Inflammatory macrophage treated with lipopolysaccharide for 4 hours (primary cell): ENCODE data around the gene NVL.

Experiments
- DNase-seq: peaks from one replicate; pipeline ENCODE4 v3.0.0-alpha.2; 2020

The NVL gene

DNA sequence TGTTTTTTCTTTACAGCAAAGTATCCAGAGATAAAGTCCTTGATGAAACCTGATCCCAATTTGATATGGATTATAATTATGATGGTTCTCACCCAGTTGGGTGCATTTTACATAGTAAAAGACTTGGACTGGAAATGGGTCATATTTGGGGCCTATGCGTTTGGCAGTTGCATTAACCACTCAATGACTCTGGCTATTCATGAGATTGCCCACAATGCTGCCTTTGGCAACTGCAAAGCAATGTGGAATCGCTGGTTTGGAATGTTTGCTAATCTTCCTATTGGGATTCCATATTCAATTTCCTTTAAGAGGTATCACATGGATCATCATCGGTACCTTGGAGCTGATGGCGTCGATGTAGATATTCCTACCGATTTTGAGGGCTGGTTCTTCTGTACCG lies 140.4 kb downstream of the NVL start:
- no peak for DNase-seq

- DNase-seq: no peak
Observed at GRCh38 chr1:224188286-224188685, 141.7 kb downstream of the NVL start.

- no peak for DNase-seq
Observed at GRCh38 chr1:224185208-224185607, 144.8 kb downstream of the NVL start.

- peak; percentile 57 for DNase-seq
Observed at GRCh38 chr1:224183591-224184312, 146.2 kb downstream of the NVL start.

DNA sequence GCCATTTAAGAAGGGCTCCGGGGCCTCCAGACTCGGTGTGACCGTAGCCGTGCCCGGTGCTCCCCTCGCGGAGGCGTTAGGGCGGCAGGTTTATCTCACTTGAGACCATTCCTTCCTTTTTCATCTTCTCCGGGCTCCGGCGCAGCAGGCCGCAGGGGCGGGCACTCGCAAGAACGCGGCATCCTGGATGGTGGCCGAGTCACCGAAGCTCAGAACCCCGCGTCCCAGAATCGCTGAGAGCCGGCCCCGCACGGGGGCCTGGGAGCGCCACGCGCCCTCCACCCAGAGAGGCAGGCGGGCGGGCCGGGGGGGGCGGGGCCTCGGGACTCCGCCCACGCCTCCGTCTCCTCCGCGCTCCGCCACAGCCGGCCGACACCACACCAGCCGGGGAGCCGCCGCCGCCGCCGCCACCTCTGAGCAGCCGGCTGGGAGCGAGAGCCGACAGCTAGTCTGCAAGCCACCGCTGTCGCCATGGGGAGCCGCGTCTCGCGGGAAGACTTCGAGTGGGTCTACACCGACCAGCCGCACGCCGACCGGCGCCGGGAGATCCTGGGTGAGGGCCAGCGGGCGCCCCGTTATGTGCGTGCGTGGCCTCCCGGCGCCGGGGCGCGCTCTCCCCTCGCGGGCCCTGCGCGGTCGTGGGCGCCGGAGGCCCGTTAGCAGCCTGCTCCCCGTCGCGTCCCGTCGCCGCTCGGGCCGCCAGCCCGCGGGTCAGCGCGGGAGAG lies 146.9 kb downstream of the NVL start, which contains the start of gene DEGS1:
Gene DEGS1, plus strand, starts transcription at position 375 of the 725 bp plus-strand sequence. Its CDS starts 97 bp downstream, at position 472.
- DNase-seq: peak; percentile 77

DNA sequence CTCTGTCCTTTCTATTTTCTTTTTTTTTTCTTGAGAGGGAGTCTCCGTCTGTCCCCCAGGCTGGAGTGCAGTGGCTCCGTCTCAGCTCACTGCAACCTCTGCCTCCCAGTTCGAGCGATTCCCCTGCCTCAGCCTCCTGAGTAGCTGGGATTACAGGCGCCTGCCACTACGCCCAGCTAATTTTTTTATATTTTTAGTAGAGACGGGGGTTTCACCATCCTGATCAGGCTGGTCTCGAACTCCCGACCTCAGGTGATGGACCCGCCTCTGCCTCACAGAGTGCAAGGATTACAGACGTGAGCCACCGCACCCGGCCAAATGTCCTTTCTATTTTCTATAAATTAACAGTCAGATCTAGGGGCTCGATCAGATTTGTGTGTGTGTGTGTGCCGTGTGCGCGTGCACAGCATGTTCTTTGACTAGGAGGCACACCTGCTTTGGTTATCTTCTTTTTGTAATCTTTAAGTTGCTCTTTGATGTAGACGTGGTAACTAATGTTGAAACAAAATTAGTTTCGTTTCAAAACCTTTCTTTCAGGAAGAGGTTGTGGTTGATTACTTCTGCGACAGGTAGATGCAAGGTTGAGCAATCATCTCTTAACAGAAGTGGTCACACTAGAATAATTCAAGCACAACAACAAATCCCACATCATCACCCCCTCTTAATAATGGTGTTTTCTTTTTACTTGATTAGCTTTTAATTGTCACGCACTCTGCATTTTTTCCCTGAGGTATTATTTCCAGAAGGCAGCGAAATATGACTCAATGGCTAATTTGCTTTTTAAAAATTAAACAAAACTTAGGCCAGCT lies 147.7 kb downstream of the NVL start:
- no peak for DNase-seq

GRCh38 chr1:224181453-224181810 lies 148.5 kb downstream of the NVL start:
- DNase-seq: no peak

DNA sequence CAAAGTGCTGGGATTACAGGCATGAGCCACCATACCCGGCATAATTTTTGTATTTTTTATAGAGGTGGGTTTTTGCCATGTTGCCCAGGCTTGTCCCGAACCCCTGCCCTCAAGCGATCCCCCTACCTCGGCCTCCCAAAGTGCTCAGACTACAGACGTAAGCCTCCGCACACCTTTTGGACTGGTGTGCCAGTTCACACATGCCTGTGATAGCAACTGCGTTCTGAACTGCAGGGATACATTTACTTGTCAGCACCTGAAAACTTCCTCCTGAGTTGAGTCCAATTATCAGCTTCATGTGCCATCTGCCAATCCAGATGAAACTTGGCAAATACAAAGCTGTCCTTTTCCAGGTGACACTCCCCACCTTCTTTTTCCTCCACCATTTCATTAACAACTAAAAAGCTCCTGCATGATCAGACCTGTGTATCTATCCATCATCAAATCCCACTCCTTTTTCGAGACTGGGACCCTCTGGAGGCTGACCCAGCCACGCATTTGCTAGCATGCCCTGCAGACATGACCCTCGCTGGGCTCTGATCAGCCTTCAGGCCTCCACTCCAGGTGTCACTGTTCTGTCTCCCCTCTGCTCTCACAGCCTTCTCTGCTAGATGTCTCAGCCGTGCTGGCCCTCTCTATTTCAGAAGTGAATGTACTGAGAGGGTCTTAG lies 149.1 kb downstream of the NVL start:
- no peak for DNase-seq

DNA sequence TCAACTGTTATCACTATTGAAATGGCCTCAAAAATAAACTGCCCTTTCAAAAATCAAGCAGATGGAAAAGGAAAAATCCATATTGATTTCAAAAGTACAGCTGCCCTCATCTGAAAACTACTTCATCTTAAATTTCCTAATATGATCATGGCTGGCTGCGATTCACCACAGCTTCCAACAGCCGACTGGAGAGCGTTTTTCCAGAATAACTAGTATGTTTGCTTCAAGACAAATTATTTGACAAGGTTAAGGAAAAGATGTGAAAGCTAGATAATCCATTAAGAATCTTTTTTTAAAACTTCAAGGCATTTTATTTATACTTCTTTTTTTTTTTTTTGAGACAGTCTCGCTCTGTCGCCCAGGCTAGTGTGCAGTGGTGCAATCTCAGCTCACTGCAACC lies 151.1 kb downstream of the NVL start:
- DNase-seq: no peak

DNA sequence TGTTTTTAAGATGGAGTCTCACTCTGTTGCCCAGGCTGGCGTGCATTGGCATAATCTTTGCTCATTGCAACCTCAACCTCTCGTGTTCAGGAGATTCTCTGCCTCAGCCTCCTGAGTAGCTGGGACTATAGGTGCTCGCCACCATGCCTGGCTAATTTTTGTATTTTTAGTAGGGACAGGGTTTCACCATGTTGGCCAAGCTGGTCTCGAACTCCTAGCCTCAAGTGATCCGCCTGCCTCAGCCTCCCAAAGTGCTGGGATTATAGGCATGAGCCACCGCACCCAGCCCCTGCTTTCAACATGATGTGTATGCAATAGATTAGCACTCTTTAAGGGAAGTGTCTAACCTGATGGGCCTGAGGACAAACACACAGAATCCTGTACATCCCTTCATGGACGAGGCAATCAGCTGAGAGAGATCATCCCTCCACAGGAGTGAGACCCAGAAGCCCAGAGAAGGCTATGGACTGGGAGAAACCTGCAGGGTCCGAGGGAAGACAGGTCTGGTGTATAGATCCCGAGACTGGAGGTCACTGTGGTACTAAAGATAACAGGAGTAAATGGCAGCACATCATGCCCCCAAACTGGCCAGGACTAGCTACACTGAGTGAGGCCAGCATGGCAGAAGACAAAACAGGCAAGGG lies 152.5 kb downstream of the NVL start:
- no peak for DNase-seq
